ENCODE results near the gene SLC25A30. TPM values are rescaled to one million over a fixed set of nuclear protein-coding genes. Genes with fewer than 3 reads are reported as not detected.
"Not testable (repeated sequence)": the region's sequence is repeated elsewhere in the genome, so short reads cannot be mapped to it uniquely, and the experiment has no call there.

The SLC25A30 gene
- total and polyA plus RNA-seq, 2 experiments from 2014 or later = 4.5 to 10.2 TPM

DNA sequence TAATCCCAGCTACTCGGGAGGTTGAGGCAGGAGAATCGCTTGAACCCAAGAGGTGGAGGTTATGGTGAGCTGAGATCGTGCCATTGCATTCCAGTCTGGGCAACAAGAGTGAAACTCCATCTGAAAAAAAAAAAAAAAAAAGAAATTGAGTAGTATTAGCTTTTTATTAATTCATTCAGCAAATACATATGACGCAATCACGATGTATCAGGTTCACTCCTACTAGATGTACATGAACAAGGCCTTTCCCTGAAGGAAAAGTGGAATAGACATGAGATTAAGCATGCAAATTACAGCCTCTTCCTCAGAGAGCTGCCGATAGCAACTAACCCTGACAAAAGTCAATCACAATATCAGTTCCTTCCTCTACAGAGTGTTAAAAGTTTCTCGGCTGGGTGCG is 68.0 kb downstream of the SLC25A30 start:
- no peak overlapping the region for H3K4me3 ChIP-seq
- in situ Hi-C loops (cut with MboI) = no loop called here
- WGBS, 2 experiments (ENCODE audit: low coverage in 1 of 2, low lambda C conversion rate in 2 of 2, missing lambda C conversion rate in 2 of 2) = 97 to 98% methylated on average over 8 of the region's 8 CpGs

GRCh38 chr13:45349438-45349837 is 68.7 kb downstream of the SLC25A30 start:
- Histone ChIP-seq H3K4me3 (no peak overlapping the region), H3K79me2 (ENCODE audit: insufficient read depth) (no peaks in the 10 kb centered on the region), H3K36me3 (ENCODE audit: low read depth) (no peaks in the 10 kb centered on the region), H3F3A (ENCODE audit: insufficient read depth) (no peaks in the 10 kb centered on the region), H3K9me3 (ENCODE audit: low read depth) (no peaks in the 10 kb centered on the region), H3K4me2 (ENCODE audit: unreplicated experiment) (no peak overlapping the region), H3K27ac (0 out of 2 replicates have a peak overlapping the region, but pooled peaks have one; percentile 7), H2AFZ (no peak overlapping the region), H3K27me3 (replicated peaks; ENCODE audit: insufficient read depth) (no peaks in the 10 kb centered on the region), H3K9me2 (ENCODE audit: insufficient read depth) (no peaks in the 10 kb centered on the region), H3K9ac (no peak overlapping the region), H3K4me1 (ENCODE audit: insufficient read depth) (peaks cover 7% of the 10 kb centered on the region; the same call in 1 of the 2 replicates), H4K20me1 (ENCODE audit: insufficient read depth) (no peaks in the 10 kb centered on the region)
- no peak for TF ChIP-seq EZH2phosphoT487 (IDR thresholded peaks at IDR 0.05; ENCODE audit: insufficient read depth, low read depth)
- TF ChIP-seq EZH2 (IDR thresholded peaks at IDR 0.05; ENCODE audit: insufficient read depth, poor library complexity, severe bottlenecking) = no peak
- DNase-seq = peak; percentile 35
- in situ Hi-C loops (cut with MboI) = no loop called here
- WGBS, 2 experiments (ENCODE audit: low coverage in 1 of 2, low lambda C conversion rate in 2 of 2, missing lambda C conversion rate in 2 of 2) = 39 to 40% methylated on average over 2 of the region's 2 CpGs

More for the DNA sequence above, 68.0 kb downstream of the SLC25A30 start:
- TF ChIP-seq EZH2 (IDR thresholded peaks at IDR 0.05; ENCODE audit: insufficient read depth, poor library complexity, severe bottlenecking) (no peak), EZH2phosphoT487 (IDR thresholded peaks at IDR 0.05; ENCODE audit: insufficient read depth, low read depth) (no peak)
- DNase-seq = no peak
- Histone ChIP-seq H3K9me2 (ENCODE audit: insufficient read depth) (no peaks in the 10 kb centered on the region), H3K79me2 (ENCODE audit: insufficient read depth) (no peaks in the 10 kb centered on the region), H3K4me2 (ENCODE audit: unreplicated experiment) (no peak overlapping the region), H3K9me3 (ENCODE audit: low read depth) (no peaks in the 10 kb centered on the region), H3K9ac (no peak overlapping the region), H3K27ac (no peak overlapping the region), H3K4me1 (ENCODE audit: insufficient read depth) (peaks cover 7% of the 10 kb centered on the region; the same call in 1 of the 2 replicates), H3K27me3 (replicated peaks; ENCODE audit: insufficient read depth) (no peaks in the 10 kb centered on the region), H3K36me3 (ENCODE audit: low read depth) (no peaks in the 10 kb centered on the region), H3F3A (ENCODE audit: insufficient read depth) (no peaks in the 10 kb centered on the region), H4K20me1 (ENCODE audit: insufficient read depth) (no peaks in the 10 kb centered on the region), H2AFZ (no peak overlapping the region)

- H3K27me3 ChIP-seq (replicated peaks; ENCODE audit: insufficient read depth); H3K4me2 ChIP-seq (ENCODE audit: unreplicated experiment); DNase-seq; H2AFZ ChIP-seq; H3K27ac ChIP-seq; H3K9me2 ChIP-seq (ENCODE audit: insufficient read depth); H3K9ac ChIP-seq; in situ Hi-C loops (cut with MboI); H3K9me3 ChIP-seq (ENCODE audit: low read depth); H3K4me3 ChIP-seq: not testable (repeated sequence)
- 92 to 93% methylated on average over 8 of the region's 8 CpGs for WGBS, 2 experiments (ENCODE audit: low coverage in 1 of 2, low lambda C conversion rate in 2 of 2, missing lambda C conversion rate in 2 of 2)
- Histone ChIP-seq H3K36me3 (ENCODE audit: low read depth) (peaks cover 12% of the 10 kb centered on the region), H3K79me2 (ENCODE audit: insufficient read depth) (peaks cover 35% of the 10 kb centered on the region), H4K20me1 (ENCODE audit: insufficient read depth) (peaks cover 12% of the 10 kb centered on the region), H3K4me1 (ENCODE audit: insufficient read depth) (peaks cover 13% of the 10 kb centered on the region), H3F3A (ENCODE audit: insufficient read depth) (peaks cover 15% of the 10 kb centered on the region)
Observed at GRCh38 chr13:45344064-45344463, 74.1 kb downstream of the SLC25A30 start.

Other genes starting within 250 kb of the SLC25A30 start
- 0.65 and 2.3 TPM in 2 replicates for gene KCTD4, start 217.3 kb downstream of the SLC25A30 start, total RNA-seq (2014; rRNA removed; shearing (Covaris generic))
- gene KCTD4, start 217.3 kb downstream of the SLC25A30 start, polyA plus RNA-seq (2016; fragmentation: Nextera tagmentation; extraction: Ambion mirVana) = 1.8 and 2.1 TPM in 2 replicates
- gene TPT1, start 77.2 kb downstream of the SLC25A30 start, total RNA-seq (2014; rRNA removed; shearing (Covaris generic)) = 2,021 and 2,164 TPM in 2 replicates
- gene TPT1, start 77.2 kb downstream of the SLC25A30 start, polyA plus RNA-seq (2016; fragmentation: Nextera tagmentation; extraction: Ambion mirVana) = 1,100 and 1,151 TPM in 2 replicates
- gene COG3, start 46.6 kb upstream of the SLC25A30 start, total RNA-seq (2014; rRNA removed; shearing (Covaris generic)) = 17.9 and 26.7 TPM in 2 replicates
- 16.6 and 19.3 TPM in 2 replicates for gene COG3, start 46.6 kb upstream of the SLC25A30 start, polyA plus RNA-seq (2016; fragmentation: Nextera tagmentation; extraction: Ambion mirVana)
- not detected in 2 replicates for gene ERICH6B, start 197.4 kb upstream of the SLC25A30 start, total RNA-seq (2014; rRNA removed; shearing (Covaris generic))
- not detected in 2 replicates for gene ERICH6B, start 197.4 kb upstream of the SLC25A30 start, polyA plus RNA-seq (2016; fragmentation: Nextera tagmentation; extraction: Ambion mirVana)

Measured in GM23248 (cell line).